Measurements from ENCODE around the gene MVB12B.

DNA sequence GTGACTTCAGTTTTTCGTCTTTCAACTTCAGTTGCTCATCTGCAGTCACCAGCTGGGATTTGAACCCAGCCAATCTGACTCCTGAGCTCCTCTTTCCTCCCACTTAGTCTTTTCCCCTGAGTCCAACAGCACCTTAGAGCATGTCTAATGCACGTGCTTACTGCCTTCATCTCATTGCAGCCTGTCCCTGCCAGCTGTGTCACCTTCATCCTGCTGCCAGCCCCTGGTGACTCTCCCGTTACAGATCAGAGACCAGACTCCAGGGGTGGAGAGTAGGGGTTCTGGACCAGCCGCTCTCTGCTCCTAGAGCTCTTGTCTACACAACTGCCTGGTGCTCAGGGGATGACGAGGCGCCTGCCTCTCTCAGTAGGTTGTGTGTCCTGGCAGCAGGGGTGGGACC is 154.2 kb downstream of the MVB12B start:
- TF ChIP-seq FOXM1 (IDR thresholded peaks at IDR 0.05; ENCODE audit: borderline replicate concordance, low read depth) (no peak), YY1 (IDR thresholded peaks at IDR 0.05; ENCODE audit: low read depth) (no peak), EP300 (IDR thresholded peaks at IDR 0.05; ENCODE audit: borderline replicate concordance) (no peak), ZBTB7A (IDR thresholded peaks at IDR 0.05; ENCODE audit: low read depth) (no peak)
- TF ChIP-seq, protein P1, sequence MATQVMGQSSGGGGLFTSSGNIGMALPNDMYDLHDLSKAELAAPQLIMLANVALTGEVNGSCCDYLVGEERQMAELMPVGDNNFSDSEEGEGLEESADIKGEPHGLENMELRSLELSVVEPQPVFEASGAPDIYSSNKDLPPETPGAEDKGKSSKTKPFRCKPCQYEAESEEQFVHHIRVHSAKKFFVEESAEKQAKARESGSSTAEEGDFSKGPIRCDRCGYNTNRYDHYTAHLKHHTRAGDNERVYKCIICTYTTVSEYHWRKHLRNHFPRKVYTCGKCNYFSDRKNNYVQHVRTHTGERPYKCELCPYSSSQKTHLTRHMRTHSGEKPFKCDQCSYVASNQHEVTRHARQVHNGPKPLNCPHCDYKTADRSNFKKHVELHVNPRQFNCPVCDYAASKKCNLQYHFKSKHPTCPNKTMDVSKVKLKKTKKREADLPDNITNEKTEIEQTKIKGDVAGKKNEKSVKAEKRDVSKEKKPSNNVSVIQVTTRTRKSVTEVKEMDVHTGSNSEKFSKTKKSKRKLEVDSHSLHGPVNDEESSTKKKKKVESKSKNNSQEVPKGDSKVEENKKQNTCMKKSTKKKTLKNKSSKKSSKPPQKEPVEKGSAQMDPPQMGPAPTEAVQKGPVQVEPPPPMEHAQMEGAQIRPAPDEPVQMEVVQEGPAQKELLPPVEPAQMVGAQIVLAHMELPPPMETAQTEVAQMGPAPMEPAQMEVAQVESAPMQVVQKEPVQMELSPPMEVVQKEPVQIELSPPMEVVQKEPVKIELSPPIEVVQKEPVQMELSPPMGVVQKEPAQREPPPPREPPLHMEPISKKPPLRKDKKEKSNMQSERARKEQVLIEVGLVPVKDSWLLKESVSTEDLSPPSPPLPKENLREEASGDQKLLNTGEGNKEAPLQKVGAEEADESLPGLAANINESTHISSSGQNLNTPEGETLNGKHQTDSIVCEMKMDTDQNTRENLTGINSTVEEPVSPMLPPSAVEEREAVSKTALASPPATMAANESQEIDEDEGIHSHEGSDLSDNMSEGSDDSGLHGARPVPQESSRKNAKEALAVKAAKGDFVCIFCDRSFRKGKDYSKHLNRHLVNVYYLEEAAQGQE (IDR thresholded peaks at IDR 0.05; ENCODE audit: low read depth): no peak

All from Ishikawa (cell line).